22Rv1 (cell line): ENCODE data around the gene MAP3K8.

Source experiments
- ZFX ChIP-seq: fragments of 450-650 bp; IDR thresholded peaks from 2 replicates; pipeline ENCODE4 v1.6.1; 2017; ENCODE audit warnings: antibody characterized with exemption, borderline replicate concordance
- TF ChIP-seq, protein P1 (sequence below): fragments of 450-650 bp; IDR thresholded peaks from 2 replicates; pipeline ENCODE4 v1.5.1; 2017; ENCODE audit warnings: mild to moderate bottlenecking

DNA sequence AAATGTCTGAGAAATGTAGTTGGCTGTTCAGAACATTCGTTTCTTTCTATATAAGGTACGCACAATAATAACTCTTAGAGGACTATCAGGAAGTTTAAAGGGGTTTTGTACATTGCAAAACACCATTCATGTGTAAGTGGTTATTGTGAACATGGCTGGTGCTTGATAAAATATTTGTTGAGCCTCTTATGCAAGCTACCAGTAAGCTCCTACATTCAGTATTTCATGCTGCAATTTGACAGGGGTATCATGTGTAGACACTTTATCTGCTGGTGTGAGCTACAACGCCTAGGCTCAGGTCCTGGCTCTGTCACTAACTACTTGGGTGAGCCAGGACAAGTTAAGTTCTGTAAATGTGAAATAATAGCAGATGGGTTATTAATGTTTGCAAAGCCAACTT lies 75.5 kb downstream of the MAP3K8 start:
- TF ChIP-seq, protein P1, sequence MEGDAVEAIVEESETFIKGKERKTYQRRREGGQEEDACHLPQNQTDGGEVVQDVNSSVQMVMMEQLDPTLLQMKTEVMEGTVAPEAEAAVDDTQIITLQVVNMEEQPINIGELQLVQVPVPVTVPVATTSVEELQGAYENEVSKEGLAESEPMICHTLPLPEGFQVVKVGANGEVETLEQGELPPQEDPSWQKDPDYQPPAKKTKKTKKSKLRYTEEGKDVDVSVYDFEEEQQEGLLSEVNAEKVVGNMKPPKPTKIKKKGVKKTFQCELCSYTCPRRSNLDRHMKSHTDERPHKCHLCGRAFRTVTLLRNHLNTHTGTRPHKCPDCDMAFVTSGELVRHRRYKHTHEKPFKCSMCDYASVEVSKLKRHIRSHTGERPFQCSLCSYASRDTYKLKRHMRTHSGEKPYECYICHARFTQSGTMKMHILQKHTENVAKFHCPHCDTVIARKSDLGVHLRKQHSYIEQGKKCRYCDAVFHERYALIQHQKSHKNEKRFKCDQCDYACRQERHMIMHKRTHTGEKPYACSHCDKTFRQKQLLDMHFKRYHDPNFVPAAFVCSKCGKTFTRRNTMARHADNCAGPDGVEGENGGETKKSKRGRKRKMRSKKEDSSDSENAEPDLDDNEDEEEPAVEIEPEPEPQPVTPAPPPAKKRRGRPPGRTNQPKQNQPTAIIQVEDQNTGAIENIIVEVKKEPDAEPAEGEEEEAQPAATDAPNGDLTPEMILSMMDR = no peak
- TF ChIP-seq ZFX = no peak
